Subcutaneous abdominal adipose tissue (tissue), 5 donors: ENCODE measurements around the gene ITGA11.

Source experiments
- H3K27ac ChIP-seq: one replicate; pipeline ENCODE4 v1.7.0; 2013; ENCODE audit warnings: low read depth, mild to moderate bottlenecking, inconsistent platforms, low read length, moderate library complexity
- H3K27me3 ChIP-seq, 5 donors: one replicate each; pipeline ENCODE4 v1.7.0; 2013; ENCODE audit warnings: low read length in 5 of 5, inconsistent platforms in 1 of 5; ENCODE audit not compliant: control insufficient read depth in 5 of 5, insufficient read depth in 4 of 5
- H3K36me3 ChIP-seq, 5 donors: one replicate each; pipeline ENCODE4 v1.7.0; 2013; ENCODE audit warnings: low read length in 5 of 5; ENCODE audit not compliant: control insufficient read depth in 5 of 5, insufficient read depth in 5 of 5
- H3K4me1 ChIP-seq, 5 donors: one replicate each; pipeline ENCODE4 v1.7.0; 2013; ENCODE audit warnings: low read length in 5 of 5, mild to moderate bottlenecking in 3 of 5, moderate library complexity in 1 of 5; ENCODE audit not compliant: control insufficient read depth in 5 of 5, insufficient read depth in 5 of 5
- H3K4me3 ChIP-seq, 5 donors: one replicate each; pipeline ENCODE4 v1.7.0; 2013; ENCODE audit warnings: low read length in 5 of 5, low read depth in 1 of 5
- H3K9ac ChIP-seq, 5 donors: one replicate each; pipeline ENCODE4 v1.7.0; 2013; ENCODE audit warnings: low read length in 5 of 5, mild to moderate bottlenecking in 4 of 5, moderate library complexity in 3 of 5
- H3K9me3 ChIP-seq, 5 donors: one replicate each; pipeline ENCODE4 v1.7.0; 2013; ENCODE audit warnings: low read length in 5 of 5; ENCODE audit not compliant: control insufficient read depth in 5 of 5
- donor health status: healthy.
- donor health status: healthy.
- donor health status: healthy.
- donor health status: healthy.
- donor health status: healthy.

ITGA11 gene

DNA sequence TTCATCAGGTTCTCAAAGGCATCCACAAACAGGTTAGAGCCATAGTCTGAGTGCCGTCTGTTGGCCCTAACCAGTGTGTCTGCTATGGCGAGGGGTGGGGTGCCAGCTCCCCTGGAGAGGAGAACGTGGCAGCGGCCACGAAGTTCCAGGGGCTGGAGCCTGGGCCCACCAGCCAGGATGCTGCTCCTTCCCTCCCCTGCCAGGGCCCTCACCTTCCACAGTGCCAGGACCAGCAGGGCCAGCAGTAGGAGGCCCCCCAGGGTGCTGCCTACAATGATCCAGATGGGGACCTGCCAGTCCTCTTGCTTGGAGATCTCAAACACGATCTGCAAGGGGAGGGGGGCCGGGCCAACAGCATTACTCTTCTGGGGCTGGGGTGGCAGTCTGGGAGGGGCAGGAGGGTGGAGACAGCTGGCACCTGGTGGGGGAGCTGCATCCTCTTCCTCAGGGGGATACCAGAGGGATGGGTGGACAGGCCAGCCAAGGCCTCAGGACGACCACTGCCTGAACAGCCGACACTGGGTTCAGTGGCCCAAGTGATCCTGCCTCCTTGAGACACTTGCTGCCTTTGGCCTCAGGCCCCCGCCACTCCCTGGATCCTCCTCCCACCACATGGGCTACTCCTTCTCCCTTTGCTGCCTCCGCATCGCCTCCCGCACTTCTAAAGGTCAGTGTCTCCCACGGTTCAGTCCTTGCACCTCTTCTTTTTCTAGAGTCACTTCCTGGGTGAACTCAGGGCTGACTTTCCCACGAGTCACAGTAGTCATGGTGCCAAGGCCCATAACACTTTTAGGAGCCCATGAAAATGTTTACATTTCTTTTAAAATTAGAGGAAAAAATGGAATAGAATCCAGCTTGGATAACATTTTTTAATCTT, 128.2 kb downstream of the ITGA11 start:
- H3K9me3 ChIP-seq, result no peaks in the 10 kb centered on the region
- H3K36me3 ChIP-seq, result peaks cover 0 to 5% (median 0%) of the 10 kb centered on the region in 5 donors
- H3K27ac ChIP-seq, result no peak overlapping the region
- H3K27me3 ChIP-seq, result no peaks in the 10 kb centered on the region
- no peak overlapping the region for H3K4me3 ChIP-seq
- peaks cover 0 to 20% (median 14%) of the 10 kb centered on the region in 5 donors for H3K4me1 ChIP-seq
- H3K9ac ChIP-seq, result no peak overlapping the region

DNA sequence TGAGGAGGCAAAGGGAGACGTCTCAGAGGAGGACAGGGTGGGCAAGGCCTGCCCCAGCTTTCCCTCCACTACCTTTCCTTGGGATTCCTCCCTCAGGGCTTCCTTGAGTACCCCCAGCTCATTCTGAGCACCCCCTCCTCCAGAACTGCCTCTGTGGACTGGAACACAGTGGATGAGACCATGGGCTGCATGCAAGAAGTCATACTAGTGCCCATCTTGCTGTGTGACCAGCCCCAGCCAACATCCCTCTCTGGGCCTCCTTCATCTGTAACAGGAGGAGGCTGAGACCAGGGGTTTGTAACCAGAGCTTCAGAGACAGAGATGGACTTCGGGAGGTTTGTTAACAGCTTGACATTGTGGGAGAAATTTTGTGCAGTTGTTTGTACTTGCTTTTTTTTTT, 128.8 kb downstream of the ITGA11 start:
- Histone ChIP-seq H3K4me1 (peaks cover 0 to 23% (median 16%) of the 10 kb centered on the region in 5 donors), H3K27ac (no peak overlapping the region), H3K36me3 (peaks cover 0 to 5% (median 0%) of the 10 kb centered on the region in 5 donors), H3K27me3 (no peaks in the 10 kb centered on the region), H3K9ac (no peak overlapping the region), H3K4me3 (no peak overlapping the region), H3K9me3 (no peaks in the 10 kb centered on the region)

DNA sequence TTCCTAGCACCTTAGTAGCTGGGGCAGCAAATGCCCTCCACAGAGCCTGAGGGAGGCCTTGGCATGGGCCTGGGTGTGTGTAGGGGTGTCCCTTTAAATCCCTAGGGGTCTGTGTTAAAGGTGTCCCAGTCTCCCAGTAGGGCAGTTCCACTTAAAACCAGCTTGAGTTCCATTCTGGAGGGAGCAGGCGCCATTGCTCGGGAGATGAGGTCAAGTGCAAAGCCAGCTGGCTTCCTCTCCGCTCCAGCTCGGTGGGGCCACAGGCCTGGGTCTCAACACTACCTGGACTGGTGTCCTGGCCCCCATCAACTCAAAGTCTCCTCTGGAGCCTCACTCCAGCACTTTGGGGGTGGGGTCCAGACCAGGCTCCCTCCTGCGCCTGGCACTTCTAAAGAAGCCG, 129.2 kb downstream of the ITGA11 start:
- H3K27ac ChIP-seq, result no peak overlapping the region
- H3K9ac ChIP-seq, result no peak overlapping the region
- peaks cover 0 to 23% (median 16%) of the 10 kb centered on the region in 5 donors for H3K4me1 ChIP-seq
- no peaks in the 10 kb centered on the region for H3K9me3 ChIP-seq
- H3K27me3 ChIP-seq, result no peaks in the 10 kb centered on the region
- no peak overlapping the region for H3K4me3 ChIP-seq
- H3K36me3 ChIP-seq, result peaks cover 0 to 6% (median 0%) of the 10 kb centered on the region in 5 donors

DNA sequence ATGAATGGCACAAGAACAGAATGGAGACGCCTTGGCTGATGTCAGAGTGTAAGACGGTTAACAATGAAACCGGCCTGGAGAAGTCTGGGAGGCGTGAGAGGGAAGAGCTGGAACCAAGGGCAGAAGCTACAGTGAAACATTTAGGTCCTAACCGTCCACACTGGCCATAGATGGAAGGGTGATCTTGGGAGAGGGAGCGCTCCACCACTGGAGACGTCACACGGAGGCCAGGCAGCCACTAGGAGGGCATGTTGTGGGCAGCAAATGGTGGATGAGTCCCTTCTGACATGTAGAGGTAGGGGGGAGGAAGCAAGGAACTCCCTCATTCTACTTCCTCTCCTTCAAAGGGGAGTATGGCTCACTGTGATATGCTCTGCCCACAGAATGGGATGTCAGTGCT, 130.7 kb downstream of the ITGA11 start:
- no peaks in the 10 kb centered on the region for H3K9me3 ChIP-seq
- peaks cover 0 to 8% (median 0%) of the 10 kb centered on the region in 5 donors for H3K36me3 ChIP-seq
- H3K9ac ChIP-seq, result no peak overlapping the region
- H3K4me3 ChIP-seq, result no peak overlapping the region
- no peak overlapping the region for H3K27ac ChIP-seq
- H3K4me1 ChIP-seq, result peaks cover 0 to 22% (median 16%) of the 10 kb centered on the region in 5 donors
- no peaks in the 10 kb centered on the region for H3K27me3 ChIP-seq

DNA sequence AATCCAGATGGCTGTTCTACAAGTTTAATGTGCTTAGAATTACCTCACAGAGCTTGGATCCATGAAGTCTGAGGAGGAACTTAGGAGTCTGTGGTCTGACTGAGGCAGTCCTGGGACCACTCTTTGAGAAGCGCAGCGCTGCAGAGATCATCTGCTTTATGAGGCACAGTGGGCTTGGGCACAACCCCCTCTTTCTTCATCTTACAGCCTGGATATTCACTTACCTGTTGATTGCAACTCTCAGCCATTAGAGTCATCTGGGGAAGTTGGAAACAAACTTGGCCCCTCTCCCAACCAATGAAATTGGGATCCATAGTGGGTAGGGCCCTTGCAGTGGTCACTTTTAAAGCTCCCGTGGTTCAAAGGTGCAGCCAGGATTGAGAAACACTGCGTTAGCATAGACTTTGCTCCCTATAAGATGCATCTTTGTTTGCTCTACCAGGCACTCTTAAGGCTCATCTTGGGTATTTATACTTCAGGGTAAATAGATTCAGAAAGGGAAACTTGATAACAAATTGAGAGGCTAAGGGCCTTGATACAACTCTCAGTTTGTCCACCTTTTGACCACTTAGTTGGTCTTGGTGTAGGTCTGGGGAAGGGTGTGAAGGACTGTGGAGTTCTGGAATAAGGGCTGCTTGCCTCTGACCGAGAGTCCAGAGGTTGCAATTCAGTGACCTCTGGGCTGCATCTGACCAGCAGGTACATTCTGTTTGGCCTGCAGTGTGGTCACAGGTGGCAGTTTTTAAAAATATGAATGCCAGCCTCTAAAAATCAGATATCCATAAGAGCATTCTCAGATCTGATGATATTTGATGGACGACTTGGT, 131.6 kb downstream of the ITGA11 start:
- Histone ChIP-seq H3K36me3 (peaks cover 0 to 6% (median 0%) of the 10 kb centered on the region in 5 donors), H3K4me3 (no peak overlapping the region), H3K9me3 (no peaks in the 10 kb centered on the region), H3K27ac (no peak overlapping the region), H3K4me1 (peaks cover 0 to 22% (median 18%) of the 10 kb centered on the region in 5 donors), H3K9ac (no peak overlapping the region), H3K27me3 (no peaks in the 10 kb centered on the region)

DNA sequence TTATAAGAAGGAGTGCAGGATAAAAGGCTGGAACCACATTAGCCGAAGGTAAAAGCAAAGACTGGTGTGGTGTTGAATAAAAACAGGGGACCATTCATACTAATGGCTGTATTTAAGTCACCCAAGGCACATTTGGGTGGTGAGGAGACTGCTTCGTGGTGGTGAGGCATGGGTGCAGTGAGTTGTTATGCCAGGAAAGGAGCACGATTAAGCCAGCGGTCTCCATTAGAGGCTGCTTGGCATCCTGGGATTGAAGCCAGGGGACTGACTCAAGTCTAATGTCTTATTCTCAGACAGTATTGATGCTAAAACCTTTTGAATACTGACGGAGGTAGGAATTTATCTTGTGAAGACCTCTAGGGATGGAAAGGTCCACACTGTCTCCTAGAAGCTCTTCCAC, 132.5 kb downstream of the ITGA11 start:
- Histone ChIP-seq H3K36me3 (peaks cover 0 to 5% (median 0%) of the 10 kb centered on the region in 5 donors), H3K27me3 (no peaks in the 10 kb centered on the region), H3K9me3 (no peaks in the 10 kb centered on the region), H3K4me3 (peak overlapping the region in 4 of 5 donors; percentile 56 to 66 (median 66)), H3K9ac (peak overlapping the region in 4 of 5 donors; percentile 11 to 49 (median 33)), H3K4me1 (peaks cover 0 to 25% (median 23%) of the 10 kb centered on the region in 5 donors), H3K27ac (peak overlapping the region; percentile 26)

DNA sequence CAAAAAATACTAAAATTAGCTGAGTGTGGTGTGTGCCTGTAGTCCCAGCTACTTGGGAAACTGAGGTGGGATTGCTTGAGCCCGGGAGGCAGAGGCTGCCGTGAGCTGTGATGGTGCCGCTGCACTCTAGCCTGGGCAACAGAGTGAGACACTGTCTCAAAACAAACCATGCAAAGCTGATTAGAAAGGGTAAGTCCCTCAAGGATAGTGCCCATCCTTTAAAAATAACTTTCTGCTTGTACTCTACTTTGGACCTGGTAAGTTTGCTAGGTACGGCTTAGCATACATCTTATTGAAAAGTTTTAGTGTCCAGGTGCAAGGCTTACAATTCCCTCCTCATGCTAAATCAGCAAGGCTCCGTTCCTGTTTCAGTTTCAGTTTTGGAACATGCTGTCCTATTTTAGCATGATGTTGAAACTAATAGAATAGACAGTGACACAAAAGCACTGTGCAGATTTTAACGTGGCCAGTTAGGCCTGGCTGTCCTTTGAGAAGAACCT, 133.0 kb downstream of the ITGA11 start:
- no peaks in the 10 kb centered on the region for H3K27me3 ChIP-seq
- H3K9me3 ChIP-seq, result no peaks in the 10 kb centered on the region
- H3K36me3 ChIP-seq, result peaks cover 0 to 4% (median 0%) of the 10 kb centered on the region in 5 donors
- peak overlapping the region; percentile 41 to 66 (median 65) for H3K4me3 ChIP-seq
- peak overlapping the region; percentile 1 to 49 (median 32) for H3K9ac ChIP-seq
- H3K4me1 ChIP-seq, result peaks cover 0 to 25% (median 23%) of the 10 kb centered on the region in 5 donors
- peak overlapping the region; percentile 26 for H3K27ac ChIP-seq

DNA sequence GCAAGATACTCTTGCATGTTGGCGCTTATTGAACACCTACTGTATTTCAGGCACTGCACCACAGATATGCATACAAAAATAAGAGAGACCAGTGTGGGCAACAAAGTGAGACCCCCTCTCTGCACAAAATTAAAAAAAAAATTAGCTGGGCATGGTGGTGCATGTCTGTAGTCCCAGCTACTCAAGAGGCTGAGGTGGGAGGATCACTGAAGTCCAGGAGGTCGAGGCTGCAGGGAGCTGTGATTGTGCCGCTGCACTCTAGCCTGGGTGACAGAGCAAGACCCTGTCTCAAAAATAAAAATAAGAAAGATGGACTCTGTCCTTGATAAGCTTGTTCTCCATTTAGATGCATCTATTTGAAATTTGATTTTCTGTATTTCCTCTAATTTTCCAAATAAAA, 133.6 kb downstream of the ITGA11 start:
- no peak overlapping the region for H3K27ac ChIP-seq
- H3K9ac ChIP-seq, result peak overlapping the region in 1 of 5 donors; percentile 49

DNA sequence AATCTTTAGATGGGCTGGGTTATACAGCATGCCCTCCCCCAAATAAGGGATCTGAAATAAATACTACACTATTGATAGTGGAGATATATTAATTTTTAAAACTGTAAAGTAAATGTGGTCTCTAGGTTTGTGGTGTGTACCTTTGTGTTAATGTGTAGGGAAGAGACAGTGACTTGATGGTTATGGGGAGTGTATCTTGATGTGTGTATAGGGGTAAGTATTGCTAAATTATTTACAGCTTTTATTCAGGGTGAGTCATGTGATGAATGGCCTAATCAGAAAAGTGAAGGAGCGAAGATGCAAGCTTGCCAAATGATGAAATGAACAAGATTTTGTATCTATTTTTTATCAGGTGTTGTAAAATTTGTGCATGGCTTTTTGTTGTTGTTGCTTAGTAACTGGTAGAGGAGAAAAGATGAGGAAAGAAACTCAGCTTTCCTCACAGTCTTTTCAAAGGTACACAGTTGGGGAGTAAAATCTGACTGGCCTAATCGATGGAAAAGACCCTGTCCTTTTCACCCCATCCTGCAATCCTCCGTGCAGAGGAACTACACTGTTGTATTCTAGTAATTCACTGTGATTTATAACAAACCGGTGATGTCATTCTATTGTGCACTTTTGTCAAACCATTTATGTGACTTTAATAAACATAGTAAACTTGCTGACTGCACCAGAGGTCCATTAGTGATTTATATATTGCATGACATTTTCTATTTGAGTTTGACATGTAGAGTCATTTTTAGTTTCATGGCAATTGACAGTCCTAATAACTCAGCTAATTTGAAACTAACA, 136.8 kb downstream of the ITGA11 start:
- Histone ChIP-seq H3K4me1 (peaks cover 0 to 25% (median 20%) of the 10 kb centered on the region in 5 donors), H3K36me3 (peaks cover 7 to 20% (median 11%) of the 10 kb centered on the region in 5 donors), H3K27ac (peak overlapping the region; percentile 3), H3K4me3 (no peak overlapping the region), H3K9ac (no peak overlapping the region), H3K9me3 (no peaks in the 10 kb centered on the region), H3K27me3 (no peaks in the 10 kb centered on the region)

More for the DNA sequence above, 133.6 kb downstream of the ITGA11 start:
- H3K4me3 ChIP-seq, result no peak overlapping the region
- peaks cover 0 to 4% (median 0%) of the 10 kb centered on the region in 5 donors for H3K36me3 ChIP-seq
- H3K9me3 ChIP-seq, result no peaks in the 10 kb centered on the region
- H3K4me1 ChIP-seq, result peaks cover 0 to 25% (median 23%) of the 10 kb centered on the region in 5 donors
- no peaks in the 10 kb centered on the region for H3K27me3 ChIP-seq
